SU-DHL-6 (cell line): ENCODE measurements around the gene SCRG1.

Experiments used
- EZH2phosphoT487 ChIP-seq: fragments of 200-600 bp; sonication (generic), shearing (Covaris generic); conservative IDR thresholded peaks from 2 replicates; pipeline ENCODE4 v1.6.1; 2018; ENCODE audit warnings: mild to moderate bottlenecking, antibody characterized with exemption, low read length, moderate library complexity, mixed read lengths
- TF ChIP-seq, protein P1 (sequence below): fragments of 200-600 bp; sonication (generic); IDR thresholded peaks from one replicate; pipeline ENCODE4 v1.5.1; 2017; ENCODE audit warnings: antibody characterized with exemption, mild to moderate bottlenecking, low read length, moderate library complexity; ENCODE audit not compliant: insufficient read depth, poor library complexity, severe bottlenecking

DNA sequence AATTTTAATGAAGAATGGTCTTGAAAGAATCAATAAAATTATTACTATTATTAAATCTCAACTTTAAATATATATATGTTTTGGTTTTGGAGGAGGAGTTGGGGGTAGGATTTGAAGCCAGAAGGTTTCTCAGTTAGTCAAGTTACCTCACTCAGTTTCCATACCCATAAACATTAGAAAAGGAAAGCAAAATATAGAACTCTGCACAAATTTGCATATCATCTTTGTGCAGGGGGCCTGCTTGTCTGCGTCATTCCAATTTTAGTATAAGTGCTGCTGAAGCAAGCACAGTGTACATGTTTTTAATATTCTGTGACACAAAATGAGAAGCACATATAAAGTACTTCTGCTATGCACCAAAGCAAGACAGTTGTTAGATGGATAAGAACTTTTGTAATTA lies 47.5 kb upstream of the SCRG1 start:
- TF ChIP-seq, protein P1, sequence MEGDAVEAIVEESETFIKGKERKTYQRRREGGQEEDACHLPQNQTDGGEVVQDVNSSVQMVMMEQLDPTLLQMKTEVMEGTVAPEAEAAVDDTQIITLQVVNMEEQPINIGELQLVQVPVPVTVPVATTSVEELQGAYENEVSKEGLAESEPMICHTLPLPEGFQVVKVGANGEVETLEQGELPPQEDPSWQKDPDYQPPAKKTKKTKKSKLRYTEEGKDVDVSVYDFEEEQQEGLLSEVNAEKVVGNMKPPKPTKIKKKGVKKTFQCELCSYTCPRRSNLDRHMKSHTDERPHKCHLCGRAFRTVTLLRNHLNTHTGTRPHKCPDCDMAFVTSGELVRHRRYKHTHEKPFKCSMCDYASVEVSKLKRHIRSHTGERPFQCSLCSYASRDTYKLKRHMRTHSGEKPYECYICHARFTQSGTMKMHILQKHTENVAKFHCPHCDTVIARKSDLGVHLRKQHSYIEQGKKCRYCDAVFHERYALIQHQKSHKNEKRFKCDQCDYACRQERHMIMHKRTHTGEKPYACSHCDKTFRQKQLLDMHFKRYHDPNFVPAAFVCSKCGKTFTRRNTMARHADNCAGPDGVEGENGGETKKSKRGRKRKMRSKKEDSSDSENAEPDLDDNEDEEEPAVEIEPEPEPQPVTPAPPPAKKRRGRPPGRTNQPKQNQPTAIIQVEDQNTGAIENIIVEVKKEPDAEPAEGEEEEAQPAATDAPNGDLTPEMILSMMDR: no peak
- no peak for TF ChIP-seq EZH2phosphoT487
